Activated T-helper 17 cell treated with anti-CD3 and anti-CD28 coated beads, Interleukin-2, amount 50 U/mL, for 72 hours (primary cell): ENCODE results near the gene HERC3. TPM values are rescaled to one million over a fixed set of nuclear protein-coding genes. Genes with fewer than 3 reads are reported as not detected.

Experiments used
- ATAC-seq: fragments of 150-1000 bp; cut with Tn5 transposase; replicated peaks from 2 replicates; pipeline ENCODE4 v1.10.0; 2021; ENCODE audit warnings: mild to moderate bottlenecking, moderate library complexity
- H3K27ac Mint-ChIP-seq: one replicate; pipeline ENCODE4 v1.8.0; 2022; ENCODE audit warnings: mixed read lengths
- H3K27me3 Mint-ChIP-seq: one replicate; pipeline ENCODE4 v1.8.0; 2022; ENCODE audit warnings: mixed read lengths
- H3K36me3 Mint-ChIP-seq: one replicate; pipeline ENCODE4 v1.8.0; 2022; ENCODE audit warnings: low read depth, mild to moderate bottlenecking, mixed read lengths
- H3K4me1 Mint-ChIP-seq: one replicate; pipeline ENCODE4 v1.8.0; 2022; ENCODE audit warnings: mixed read lengths
- H3K4me3 Mint-ChIP-seq: one replicate; pipeline ENCODE4 v1.8.0; 2022; ENCODE audit warnings: mild to moderate bottlenecking, mixed read lengths
- H3K9me3 Mint-ChIP-seq: one replicate; pipeline ENCODE4 v1.8.0; 2022; ENCODE audit warnings: mixed read lengths
- total RNA-seq, 2 donors: library from RNA; stranded (reverse); gene quantifications; one replicate each; pipeline ENCODE4 v1.2.3, GENCODE V29; 2022

Gene HERC3
- total RNA-seq, 2 donors from 2014 or later: 31.6 to 159 TPM

GRCh38 chr4:88659890-88660208 is 67.6 kb downstream of the HERC3 start:
- Mint-ChIP-seq H3K4me1 (peaks cover 16% of the 10 kb centered on the region), H3K36me3 (peaks cover 96% of the 10 kb centered on the region), H3K27me3 (no peaks in the 10 kb centered on the region), H3K9me3 (no peaks in the 10 kb centered on the region), H3K27ac (no peak overlapping the region), H3K4me3 (no peak overlapping the region)
- no peak for ATAC-seq

GRCh38 chr4:88660446-88661294 is 68.4 kb downstream of the HERC3 start:
- Mint-ChIP-seq H3K27ac (no peak overlapping the region), H3K4me3 (no peak overlapping the region), H3K27me3 (no peaks in the 10 kb centered on the region), H3K36me3 (peaks cover 95% of the 10 kb centered on the region), H3K4me1 (peaks cover 12% of the 10 kb centered on the region), H3K9me3 (no peaks in the 10 kb centered on the region)
- no peak for ATAC-seq

- no peak for ATAC-seq
- Mint-ChIP-seq H3K9me3 (no peaks in the 10 kb centered on the region), H3K4me3 (no peak overlapping the region), H3K36me3 (peaks cover 87% of the 10 kb centered on the region), H3K27ac (no peak overlapping the region), H3K4me1 (peaks cover 5% of the 10 kb centered on the region), H3K27me3 (no peaks in the 10 kb centered on the region)
Measured at GRCh38 chr4:88661739-88662138, 69.5 kb downstream of the HERC3 start.

- Mint-ChIP-seq H3K36me3 (peaks cover 81% of the 10 kb centered on the region), H3K4me1 (no peaks in the 10 kb centered on the region), H3K27ac (no peak overlapping the region), H3K9me3 (no peaks in the 10 kb centered on the region), H3K4me3 (no peak overlapping the region), H3K27me3 (no peaks in the 10 kb centered on the region)
- ATAC-seq: peak; percentile 34
Measured at GRCh38 chr4:88672987-88673386, 80.7 kb downstream of the HERC3 start.

GRCh38 chr4:88673886-88674285 is 81.6 kb downstream of the HERC3 start:
- ATAC-seq: no peak
- H3K36me3 Mint-ChIP-seq: peaks cover 81% of the 10 kb centered on the region
- H3K4me1 Mint-ChIP-seq: peaks cover under 1% of the 10 kb centered on the region
- no peaks in the 10 kb centered on the region for H3K9me3 Mint-ChIP-seq
- peak overlapping the region; percentile 26 for H3K27ac Mint-ChIP-seq
- H3K4me3 Mint-ChIP-seq: no peak overlapping the region
- no peaks in the 10 kb centered on the region for H3K27me3 Mint-ChIP-seq

GRCh38 chr4:88674565-88674964 is 82.3 kb downstream of the HERC3 start:
- Mint-ChIP-seq H3K27me3 (no peaks in the 10 kb centered on the region), H3K36me3 (peaks cover 81% of the 10 kb centered on the region), H3K27ac (no peak overlapping the region)

GRCh38 chr4:88674979-88675378 is 82.7 kb downstream of the HERC3 start:
- no peak overlapping the region for H3K4me3 Mint-ChIP-seq
- H3K27ac Mint-ChIP-seq: no peak overlapping the region
- no peaks in the 10 kb centered on the region for H3K27me3 Mint-ChIP-seq
- H3K9me3 Mint-ChIP-seq: no peaks in the 10 kb centered on the region
- peaks cover 4% of the 10 kb centered on the region for H3K4me1 Mint-ChIP-seq
- ATAC-seq: no peak
- H3K36me3 Mint-ChIP-seq: peaks cover 81% of the 10 kb centered on the region

More at GRCh38 chr4:88674565-88674964, 82.3 kb downstream of the HERC3 start:
- Mint-ChIP-seq H3K9me3 (no peaks in the 10 kb centered on the region), H3K4me3 (no peak overlapping the region), H3K4me1 (peaks cover 4% of the 10 kb centered on the region)
- peak; percentile 90 for ATAC-seq

- Mint-ChIP-seq H3K4me3 (no peak overlapping the region), H3K4me1 (peaks cover 4% of the 10 kb centered on the region), H3K36me3 (peaks cover 81% of the 10 kb centered on the region), H3K27ac (no peak overlapping the region), H3K27me3 (no peaks in the 10 kb centered on the region), H3K9me3 (no peaks in the 10 kb centered on the region)
- no peak for ATAC-seq
Measured at GRCh38 chr4:88675543-88675942, 83.3 kb downstream of the HERC3 start.

GRCh38 chr4:88681209-88681608 is 88.9 kb downstream of the HERC3 start:
- Mint-ChIP-seq H3K4me1 (peaks cover 4% of the 10 kb centered on the region), H3K9me3 (no peaks in the 10 kb centered on the region), H3K27ac (no peak overlapping the region), H3K4me3 (no peak overlapping the region), H3K36me3 (peaks cover 95% of the 10 kb centered on the region), H3K27me3 (no peaks in the 10 kb centered on the region)
- no peak for ATAC-seq

- Mint-ChIP-seq H3K9me3 (no peaks in the 10 kb centered on the region), H3K27me3 (no peaks in the 10 kb centered on the region), H3K4me3 (no peak overlapping the region), H3K4me1 (no peaks in the 10 kb centered on the region), H3K27ac (no peak overlapping the region), H3K36me3 (peaks cover 61% of the 10 kb centered on the region)
- ATAC-seq: no peak
Measured at GRCh38 chr4:88690355-88690754, 98.1 kb downstream of the HERC3 start.

- no peak for ATAC-seq
- Mint-ChIP-seq H3K27me3 (no peaks in the 10 kb centered on the region), H3K4me1 (no peaks in the 10 kb centered on the region), H3K36me3 (peaks cover 57% of the 10 kb centered on the region), H3K27ac (no peak overlapping the region), H3K9me3 (no peaks in the 10 kb centered on the region), H3K4me3 (no peak overlapping the region)
Measured at GRCh38 chr4:88693792-88694191, 101.5 kb downstream of the HERC3 start.

GRCh38 chr4:88696630-88697029 is 104.3 kb downstream of the HERC3 start:
- Mint-ChIP-seq H3K9me3 (no peaks in the 10 kb centered on the region), H3K36me3 (peaks cover 42% of the 10 kb centered on the region), H3K4me3 (peak overlapping the region; percentile 84), H3K27me3 (no peaks in the 10 kb centered on the region), H3K27ac (peak overlapping the region; percentile 75), H3K4me1 (peaks cover 5% of the 10 kb centered on the region)
- no peak for ATAC-seq

GRCh38 chr4:88697141-88697540 is 104.9 kb downstream of the HERC3 start:
- ATAC-seq: peak; percentile 40

GRCh38 chr4:88697588-88698329 is 105.5 kb downstream of the HERC3 start, which contains the start of gene NAP1L5:
Gene NAP1L5, minus strand, starts transcription at chr4:88697829. Its CDS starts 75 bp downstream, at chr4:88697754.
- Mint-ChIP-seq H3K4me3 (peak within 1 kb of the TSS; percentile 84), H3K9me3 (no peaks in the 10 kb centered on the region), H3K36me3 (peaks cover 53% of the 10 kb centered on the region), H3K27ac (peak within 1 kb of the TSS; percentile 75), H3K4me1 (peaks cover 5% of the 10 kb centered on the region), H3K27me3 (no peaks in the 10 kb centered on the region)
- peak; percentile 92 for ATAC-seq

More at GRCh38 chr4:88697141-88697540, 104.9 kb downstream of the HERC3 start:
- H3K4me3 Mint-ChIP-seq: peak overlapping the region; percentile 84
- H3K27ac Mint-ChIP-seq: peak overlapping the region; percentile 75
- H3K4me1 Mint-ChIP-seq: peaks cover 5% of the 10 kb centered on the region
- peaks cover 47% of the 10 kb centered on the region for H3K36me3 Mint-ChIP-seq
- no peaks in the 10 kb centered on the region for H3K27me3 Mint-ChIP-seq
- no peaks in the 10 kb centered on the region for H3K9me3 Mint-ChIP-seq

GRCh38 chr4:88698519-88698918 is 106.2 kb downstream of the HERC3 start:
- no peak for ATAC-seq
- Mint-ChIP-seq H3K27ac (no peak overlapping the region), H3K4me1 (peaks cover 5% of the 10 kb centered on the region), H3K9me3 (no peaks in the 10 kb centered on the region), H3K27me3 (no peaks in the 10 kb centered on the region), H3K4me3 (peak overlapping the region; percentile 84), H3K36me3 (peaks cover 61% of the 10 kb centered on the region)
